NCI-H128 (cell line): ENCODE measurements around the gene CDC20.
A peak's percentile ranks its signal among the peaks of the same experiment; 100 is the strongest.
"Not testable (repeated sequence)": the region's sequence is repeated elsewhere in the genome, so short reads cannot be mapped to it uniquely, and the experiment has no call there.

Experiments used
- DNase-seq: peaks from one replicate; lab custom pipeline; 2025; ENCODE audit not compliant: unreplicated experiment; lab: John Stamatoyannopoulos, UW

CDC20 gene

DNA sequence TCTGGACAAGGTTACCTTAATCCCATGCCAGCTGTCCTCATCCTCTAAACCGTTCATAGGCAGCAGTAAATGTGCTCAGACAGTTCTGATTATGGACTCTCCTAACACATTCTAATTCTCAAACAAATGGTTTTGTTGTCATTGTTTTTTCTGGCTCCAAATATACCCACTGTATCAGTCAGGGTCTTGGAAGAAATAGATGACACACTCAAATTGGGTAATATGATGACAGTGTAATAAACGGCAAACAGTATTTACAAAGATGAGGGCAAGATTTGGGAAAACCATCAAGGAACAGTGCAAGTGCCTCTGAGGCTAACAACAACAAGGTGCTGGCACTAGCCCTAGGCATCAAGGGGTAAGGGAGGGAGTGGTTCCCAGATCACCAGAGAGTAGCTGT lies 4.3 kb upstream of the CDC20 start:
- DNase-seq = no peak

DNA sequence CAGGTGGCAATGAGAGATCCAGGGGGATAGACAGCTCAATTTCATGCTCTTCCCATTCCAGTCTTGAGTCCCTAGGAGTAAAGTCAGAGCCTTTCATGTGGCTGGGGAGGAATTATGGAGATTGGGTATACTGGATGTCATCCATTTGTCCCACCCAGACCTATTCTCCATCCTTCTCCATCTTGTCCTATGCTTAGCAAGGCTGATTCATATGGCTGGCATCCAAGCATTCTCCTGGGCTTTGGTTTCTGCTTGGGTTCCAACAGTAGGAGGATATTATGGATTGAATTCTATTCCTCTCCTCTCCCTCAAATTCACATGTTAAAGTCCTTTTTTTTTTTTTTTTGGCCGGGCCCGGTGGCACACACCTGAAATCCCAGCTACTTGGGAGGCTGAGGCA lies 3.8 kb upstream of the CDC20 start:
- no peak for DNase-seq

DNA sequence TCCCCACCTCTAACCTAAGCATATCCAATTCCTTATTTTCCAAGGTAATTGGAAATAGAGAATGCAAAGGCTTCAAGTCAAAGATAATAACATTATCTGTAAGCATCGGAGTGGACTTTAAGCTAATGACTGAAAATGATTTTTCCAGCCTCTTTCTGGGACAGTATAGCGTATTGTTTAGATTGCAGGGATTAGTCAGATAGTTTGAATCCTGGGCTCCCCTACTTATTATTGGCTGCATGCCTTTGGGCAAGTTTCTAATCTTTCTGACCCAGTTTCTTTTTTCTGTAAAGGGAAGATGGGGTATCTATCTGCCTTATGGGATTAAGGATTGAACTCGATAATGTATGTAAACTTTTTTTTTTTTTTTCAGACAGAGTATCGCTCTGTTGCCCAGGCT lies 1.5 kb upstream of the CDC20 start:
- no peak for DNase-seq

DNA sequence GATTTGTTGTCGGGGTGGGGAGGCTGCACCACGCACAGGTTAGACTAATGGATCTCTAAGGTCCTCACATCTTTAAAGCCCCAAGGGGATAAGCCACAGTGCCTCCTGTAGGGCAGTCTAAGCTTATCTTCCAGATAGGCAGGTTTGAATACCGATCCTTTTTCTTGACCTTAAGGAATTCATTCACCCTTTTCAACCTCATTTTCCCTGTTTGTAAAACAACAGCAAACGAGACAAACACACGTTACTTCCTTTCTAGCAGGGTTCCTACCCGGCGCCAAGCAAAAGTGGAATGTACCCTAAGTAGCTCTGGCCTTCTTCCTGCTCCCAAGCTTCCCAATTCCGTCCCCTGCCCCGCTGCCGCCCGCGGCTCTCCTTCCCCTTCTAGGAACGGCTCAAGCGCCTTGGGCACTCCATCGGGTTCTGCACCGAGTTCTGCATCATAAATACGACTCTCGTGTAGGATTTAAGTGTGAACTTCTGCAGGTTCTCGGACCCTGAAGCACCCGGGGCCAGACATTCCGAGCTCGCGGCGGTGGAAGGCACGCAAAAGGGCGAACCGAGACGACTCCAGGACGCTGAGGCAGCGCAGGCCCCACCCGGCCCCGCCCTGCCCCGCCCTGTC lies 548 bp upstream of the CDC20 start:
- no peak for DNase-seq

DNA sequence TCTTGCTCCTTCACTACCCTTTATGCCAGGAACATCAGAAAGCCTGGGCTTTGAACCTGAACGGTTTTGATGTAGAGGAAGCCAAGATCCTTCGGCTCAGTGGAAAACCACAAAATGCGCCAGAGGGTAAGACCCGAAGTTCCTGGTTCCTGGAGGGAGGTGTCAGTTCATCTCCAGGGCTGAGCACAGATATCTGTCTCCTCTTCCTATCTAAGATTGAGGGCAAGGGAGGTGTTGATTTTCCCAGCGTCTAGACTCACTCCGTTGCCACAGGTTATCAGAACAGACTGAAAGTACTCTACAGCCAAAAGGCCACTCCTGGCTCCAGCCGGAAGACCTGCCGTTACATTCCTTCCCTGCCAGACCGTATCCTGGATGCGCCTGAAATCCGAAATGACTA lies 915 bp downstream of the CDC20 start:
- no peak for DNase-seq

DNA sequence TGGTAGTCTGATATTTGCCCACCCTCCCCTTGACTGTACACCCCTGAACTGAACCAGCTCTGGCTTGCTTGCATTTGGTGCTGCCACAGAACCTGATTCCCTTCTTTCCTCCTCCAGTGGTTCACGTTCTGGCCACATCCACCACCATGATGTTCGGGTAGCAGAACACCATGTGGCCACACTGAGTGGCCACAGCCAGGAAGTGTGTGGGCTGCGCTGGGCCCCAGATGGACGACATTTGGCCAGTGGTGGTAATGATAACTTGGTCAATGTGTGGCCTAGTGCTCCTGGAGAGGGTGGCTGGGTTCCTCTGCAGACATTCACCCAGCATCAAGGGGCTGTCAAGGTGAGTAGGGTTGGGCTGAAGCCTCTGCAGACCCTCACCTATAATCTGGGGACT lies 1.8 kb downstream of the CDC20 start:
- DNase-seq = no peak

DNA sequence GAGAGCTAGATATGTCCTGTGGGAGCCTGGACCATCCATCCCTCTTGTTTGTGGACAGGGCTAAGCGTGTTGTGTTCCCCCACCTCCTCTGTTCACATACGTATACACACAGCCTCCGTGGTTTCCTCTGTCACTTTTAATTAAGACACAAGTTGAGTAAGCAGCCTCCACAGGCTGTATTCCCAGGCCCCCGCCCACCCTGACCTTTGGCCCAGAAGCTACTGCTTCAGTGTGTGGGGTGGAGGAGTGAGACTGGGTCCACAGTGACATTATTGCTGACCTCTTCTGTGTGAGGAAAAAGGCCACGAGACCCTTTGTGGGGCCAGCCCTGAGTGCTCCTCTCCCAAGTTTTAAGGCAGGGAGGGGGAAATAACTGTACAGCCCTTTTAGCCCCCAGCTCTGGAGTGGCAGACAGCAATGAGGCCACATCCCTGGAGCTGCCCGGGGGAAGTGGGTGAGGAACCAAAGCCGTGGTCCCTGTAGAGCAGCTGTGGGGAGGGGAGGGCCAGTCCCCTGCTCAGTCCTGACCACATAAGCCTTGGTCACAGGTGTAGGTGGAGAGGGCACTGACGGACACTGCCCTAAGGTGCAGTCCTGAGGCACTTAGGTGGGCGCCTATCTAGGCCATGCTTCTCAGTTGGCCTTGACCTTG lies 4.6 kb downstream of the CDC20 start:
- DNase-seq = no peak

DNA sequence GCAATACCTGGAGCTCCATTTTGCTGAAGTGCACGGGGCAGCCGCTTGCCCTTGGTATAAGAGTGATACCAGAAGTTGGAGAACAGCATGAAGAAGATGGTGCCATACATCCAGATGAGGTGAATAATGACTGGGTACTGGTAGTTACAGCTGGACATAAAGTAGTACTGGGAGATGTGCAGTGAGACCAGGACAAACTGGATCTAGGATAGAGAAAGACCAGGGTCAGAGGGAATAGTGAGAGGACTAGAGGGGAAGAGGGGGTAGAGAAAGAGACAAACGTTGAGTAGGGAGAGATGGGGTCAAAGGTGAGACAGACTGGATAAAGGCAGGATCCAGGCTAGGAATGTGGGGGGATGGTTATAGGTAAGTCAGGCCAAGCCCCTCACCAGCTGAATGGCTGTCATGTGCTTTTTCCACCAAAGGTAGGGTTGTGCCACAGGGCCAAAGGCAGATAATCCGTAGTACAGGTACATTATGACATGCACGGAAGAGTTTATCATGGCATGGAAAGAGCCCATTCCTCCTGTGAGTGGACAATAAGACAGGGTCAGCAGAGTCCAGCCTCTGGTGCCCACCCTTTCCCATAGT lies 5.2 kb downstream of the CDC20 start:
- DNase-seq = no peak

DNA sequence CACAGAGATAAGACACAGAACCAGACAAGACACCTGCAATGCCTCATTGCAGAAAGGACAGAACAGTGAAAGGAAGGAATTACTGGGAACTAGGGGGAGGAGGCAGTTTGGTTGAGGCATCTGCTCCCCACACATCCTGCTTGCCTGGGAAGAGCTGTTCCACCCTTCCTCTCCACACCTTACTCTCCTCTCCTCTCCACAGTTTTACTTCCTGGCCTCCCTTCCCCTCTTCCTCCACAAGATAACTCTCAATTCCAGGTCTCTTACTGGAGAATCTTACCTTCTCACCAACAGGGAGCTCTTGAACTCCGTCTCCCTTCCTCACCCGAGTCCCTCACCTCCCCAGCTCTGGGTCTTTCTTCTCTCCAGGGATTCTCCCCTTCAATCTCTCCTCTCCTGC lies 6.9 kb downstream of the CDC20 start:
- no peak for DNase-seq

DNA sequence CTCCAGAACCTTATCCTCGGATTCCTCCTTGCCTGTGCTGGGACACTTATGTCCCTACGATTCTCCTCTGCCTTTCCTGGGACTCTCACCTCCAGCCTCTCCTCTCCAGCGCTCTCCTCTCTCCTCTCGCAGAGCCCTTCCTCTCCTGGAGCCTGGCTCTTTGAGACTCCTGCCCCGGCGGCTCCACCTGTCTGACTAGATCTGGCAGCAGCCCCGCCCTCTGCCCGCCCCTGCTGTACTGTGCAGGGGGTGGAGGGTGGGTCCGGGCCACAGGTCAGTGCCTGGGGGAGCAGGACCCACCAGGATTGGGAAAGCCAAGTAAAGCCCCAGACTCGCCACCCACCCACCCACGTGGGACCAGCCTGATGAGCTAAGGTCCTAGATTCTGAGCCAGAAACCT lies 7.4 kb downstream of the CDC20 start:
- no peak for DNase-seq

DNA sequence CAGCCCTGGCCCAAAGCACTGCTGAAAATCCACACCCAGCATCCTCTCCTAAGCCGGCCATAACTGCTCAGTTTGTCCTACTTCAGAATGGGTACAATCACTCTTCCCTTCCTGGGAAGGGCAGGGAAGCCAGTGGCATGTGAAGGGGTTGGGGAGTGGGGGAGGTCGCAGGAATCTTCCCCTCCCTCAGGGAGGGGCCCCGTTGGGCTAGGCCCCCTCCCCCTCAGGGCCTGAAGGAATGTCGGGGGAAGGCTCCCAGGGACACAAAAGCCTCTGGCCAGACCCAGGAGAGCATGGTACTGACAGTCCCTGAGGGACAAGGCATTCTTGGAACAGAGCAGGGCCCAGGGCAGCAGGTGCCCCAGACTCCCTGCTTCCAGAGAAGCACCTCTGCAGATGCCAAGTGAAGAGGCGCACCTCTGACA lies 7.8 kb downstream of the CDC20 start:
- no peak for DNase-seq

DNA sequence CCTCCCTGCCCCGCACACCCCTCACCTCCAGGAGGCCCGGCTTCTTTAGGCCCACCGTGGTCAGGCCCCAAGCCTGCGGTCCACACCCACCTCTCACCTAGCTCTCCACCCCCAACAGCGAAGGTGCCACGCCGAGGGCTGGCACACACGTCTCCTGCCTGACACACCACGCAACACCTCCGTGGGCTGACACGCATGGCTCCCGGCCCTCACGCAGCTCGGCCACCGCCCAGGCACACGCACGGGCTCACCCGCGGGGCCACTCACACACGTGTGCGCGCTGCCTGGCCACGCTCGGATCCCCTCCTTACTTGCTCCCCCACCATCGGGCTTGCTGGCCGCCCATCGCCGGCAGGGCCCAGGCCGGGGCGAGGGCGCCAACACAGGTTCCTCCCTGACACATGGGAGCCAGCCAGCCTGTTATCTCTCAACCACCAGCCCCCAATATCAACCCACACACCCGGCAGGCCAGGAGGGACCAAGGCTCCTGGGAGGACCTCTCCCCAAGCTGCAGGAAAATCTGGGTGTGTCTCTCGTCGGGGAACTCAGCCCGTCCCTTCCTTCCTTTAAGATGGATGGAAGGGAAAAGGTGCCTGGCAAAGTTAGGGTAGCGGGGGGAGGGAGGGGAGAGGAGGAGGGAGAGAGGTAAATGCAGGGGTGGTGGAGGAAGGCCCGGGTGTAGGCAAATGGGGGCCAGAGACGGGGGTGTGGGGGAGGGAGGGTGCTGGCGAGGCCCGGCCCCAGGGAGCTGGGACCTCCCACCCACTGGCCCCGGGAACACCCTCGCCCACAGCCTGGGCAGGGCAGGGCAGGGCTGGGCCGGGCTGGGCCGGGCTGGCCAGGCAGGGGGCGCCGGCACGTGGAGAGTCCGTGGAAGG lies 8.5 kb downstream of the CDC20 start:
- DNase-seq = no peak

DNA sequence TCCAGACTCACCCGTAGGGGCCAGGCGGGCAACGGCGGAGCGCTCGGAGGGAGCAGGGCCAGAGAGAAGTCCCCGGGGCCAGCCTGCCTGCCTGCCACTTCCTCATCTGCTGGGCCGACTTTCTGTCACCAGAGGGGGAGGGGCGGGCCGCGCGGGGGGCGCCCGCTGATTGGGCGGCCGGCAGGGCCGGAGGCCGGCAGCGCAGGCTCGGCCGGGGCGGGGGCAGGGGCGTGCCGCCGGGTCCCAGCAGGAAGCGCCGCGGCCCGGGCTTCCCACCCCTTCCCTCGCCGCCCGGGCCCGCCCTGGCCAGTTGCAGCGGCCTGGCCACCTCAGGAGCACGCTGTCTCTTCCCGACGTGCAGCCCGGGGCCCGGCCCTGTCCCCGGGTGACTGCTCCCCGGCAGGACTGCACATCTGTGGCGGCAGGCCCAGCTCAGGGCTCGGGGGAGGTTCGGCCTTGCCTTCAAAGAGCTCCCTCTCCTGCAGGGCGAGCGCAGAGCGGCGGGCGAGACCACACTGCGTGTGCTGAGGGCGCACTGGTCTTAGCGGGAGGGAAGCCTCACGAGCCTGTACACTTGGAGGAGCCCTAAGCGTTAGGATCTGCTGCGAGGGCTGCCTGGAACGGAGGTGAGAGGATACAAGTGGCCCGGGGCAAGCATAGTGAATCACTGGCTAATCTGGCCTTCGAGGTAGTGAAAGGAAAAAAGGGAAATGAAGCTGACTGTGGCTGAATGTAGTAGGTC lies 9.3 kb downstream of the CDC20 start, which contains the start of gene ELOVL1:
TSS of gene ELOVL1 (minus strand) at position 108 of the 742 bp plus-strand sequence. CDS start 2,402 bp downstream, outside the sequence.
- peak; percentile 81 for DNase-seq

DNA sequence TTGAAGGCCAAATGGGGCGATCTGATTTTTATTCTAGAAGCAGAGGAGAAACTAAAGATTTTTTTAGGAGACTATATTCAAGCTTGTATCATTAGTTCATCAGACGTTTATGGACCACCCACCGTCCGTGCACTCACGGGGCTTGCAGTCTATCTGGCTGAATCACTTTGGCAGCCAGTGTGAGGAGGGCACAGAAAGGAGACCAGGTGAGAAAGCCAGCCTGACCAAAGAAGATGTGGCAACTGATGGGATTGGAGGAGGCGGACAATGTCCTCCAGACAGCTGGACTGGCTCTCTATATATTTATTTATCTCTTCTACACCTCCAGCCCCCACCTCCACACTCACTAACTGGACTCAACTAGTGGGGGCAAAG lies 9.9 kb downstream of the CDC20 start:
- no peak for DNase-seq

DNA sequence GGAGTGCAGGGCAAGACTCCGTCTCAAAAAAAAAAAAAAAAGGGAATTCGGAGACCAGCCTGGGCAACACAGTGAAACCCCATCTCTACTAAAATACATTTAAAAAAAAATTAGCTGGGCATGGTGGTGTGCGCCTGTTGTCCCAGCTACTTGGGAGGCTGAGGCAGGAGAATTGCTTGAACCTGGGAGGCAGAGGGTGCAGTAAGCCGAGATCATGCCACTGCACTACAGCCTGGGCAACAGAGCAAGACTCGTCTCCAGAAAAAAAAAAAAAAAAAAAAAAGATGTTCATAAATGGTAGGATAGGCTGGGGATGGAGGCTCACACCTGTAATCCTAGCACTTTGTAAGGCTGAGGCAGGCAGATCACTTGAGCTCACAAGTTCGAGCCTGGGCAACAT lies 11.0 kb downstream of the CDC20 start:
- DNase-seq = not testable (repeated sequence)

DNA sequence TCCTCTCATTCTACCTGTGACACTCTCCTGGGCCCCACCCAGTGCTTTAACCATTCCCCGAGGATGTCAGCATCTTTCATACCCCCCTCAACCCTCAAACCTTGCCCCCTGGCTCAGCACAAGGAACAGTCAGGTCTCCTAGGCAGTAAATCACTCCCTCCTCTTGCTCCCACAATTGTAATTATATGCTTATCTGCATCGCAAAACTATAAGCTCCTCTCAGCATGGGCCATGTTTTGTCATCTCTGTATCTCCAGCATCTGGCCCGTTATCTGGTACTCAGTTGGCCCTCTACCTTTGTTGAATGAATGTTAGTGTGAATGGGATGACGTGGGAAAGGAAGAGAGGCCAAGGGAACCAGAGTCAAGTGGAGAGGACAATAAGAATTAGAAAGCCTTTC lies 11.8 kb downstream of the CDC20 start:
- no peak for DNase-seq

DNA sequence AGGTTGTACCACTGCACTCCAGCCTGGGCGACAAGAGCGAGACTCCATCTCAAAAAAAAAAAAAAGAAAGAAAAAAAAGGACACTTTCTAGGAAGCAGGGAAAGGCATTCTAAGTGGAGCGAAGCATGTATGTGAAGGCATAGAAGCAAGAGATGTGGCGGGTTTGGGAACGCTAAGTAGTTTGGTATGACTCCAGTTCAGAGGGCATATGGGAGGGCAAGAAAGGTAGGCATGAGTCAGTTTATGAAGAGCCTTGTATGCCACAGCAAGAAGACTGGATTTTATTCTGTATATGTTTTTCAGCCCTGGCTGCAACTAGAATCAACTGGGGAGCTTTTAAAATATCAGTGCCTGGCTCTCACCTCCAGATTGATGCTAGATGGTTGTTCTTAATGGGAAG lies 13.4 kb downstream of the CDC20 start:
- DNase-seq = no peak

DNA sequence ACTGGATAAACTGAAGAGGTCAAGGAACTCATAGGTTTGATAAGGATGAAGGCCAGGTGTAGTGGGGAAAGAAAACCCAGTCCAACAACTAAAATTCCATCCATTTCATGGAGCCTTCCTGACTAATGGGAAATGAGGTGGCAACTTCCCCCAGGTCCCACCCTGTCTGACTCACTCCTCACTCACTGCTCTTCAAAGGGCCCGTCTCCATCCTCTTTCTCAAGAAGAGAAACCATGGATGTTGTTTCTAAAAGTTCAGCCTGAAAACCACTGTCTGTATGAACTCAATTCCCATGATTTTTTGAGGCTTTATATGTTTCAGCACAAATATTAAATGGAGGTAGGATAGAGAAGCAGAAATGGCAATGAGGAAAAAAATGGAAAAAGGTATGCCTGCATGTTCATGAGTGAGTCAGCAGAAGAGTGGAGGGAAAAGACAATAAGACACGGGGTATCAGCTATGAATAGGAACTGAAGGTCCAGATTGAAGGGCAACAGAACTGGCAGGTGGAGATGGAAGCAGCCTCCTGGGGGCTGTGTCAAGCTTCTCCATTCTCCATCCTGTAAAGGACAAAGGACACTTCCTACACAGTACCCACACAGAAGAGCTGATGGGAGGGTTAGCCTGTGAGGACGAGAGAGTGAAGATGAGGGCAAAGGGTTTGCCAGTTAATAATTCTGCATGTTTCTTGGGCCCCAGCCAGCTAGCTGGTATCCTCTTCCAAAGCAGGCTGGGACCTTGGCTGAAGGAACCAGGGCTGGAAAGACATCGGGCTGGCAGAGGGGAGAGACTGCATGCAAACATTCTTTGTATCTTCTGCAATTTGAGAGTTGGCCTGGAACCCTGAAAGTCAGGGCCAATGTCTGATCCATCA lies 14.5 kb downstream of the CDC20 start:
- DNase-seq = no peak

DNA sequence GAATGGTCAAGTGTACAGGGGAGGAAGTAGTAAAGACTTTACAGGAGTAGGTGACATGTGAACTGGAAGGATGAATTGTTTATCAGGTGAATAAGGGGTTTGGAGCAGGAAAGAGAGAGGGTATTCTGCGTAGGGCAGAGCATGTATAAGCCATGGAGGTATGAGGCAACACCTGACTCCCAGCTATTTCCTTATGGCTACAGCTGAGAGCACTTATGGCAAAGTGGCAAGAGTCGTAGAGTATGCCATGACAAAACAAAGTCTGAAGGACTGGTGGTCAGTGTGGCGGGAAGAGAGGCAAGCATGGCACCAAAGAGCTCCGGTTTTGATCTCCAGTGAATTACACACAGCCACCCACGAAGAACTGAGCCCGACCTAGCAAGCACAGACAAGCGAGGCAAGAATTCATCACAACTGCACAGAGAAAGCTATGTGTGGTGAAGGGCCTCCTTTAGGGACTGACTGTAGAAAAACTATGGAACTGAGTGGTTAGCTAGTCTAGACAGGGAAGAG lies 18.0 kb downstream of the CDC20 start:
- DNase-seq = no peak

DNA sequence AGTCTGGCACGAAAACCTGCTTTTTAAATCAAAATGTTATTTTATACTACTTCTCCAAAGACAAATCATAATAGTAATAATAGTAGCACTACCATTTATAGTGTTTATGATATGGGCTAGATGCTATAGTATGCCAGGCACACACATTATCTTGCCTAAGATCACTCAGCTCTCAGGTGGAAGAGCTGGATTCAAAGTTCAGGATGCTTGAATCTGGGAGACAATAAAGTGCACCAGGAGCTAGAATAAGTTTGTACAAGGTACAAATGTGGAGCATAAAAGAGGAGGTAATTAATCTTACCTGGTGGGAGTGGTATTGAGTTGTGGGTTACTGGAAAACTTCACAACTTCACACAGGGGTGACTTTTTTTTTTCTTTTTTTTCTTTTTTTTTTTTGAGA lies 19.1 kb downstream of the CDC20 start:
- no peak for DNase-seq
